Activated T-helper 1 cell treated with anti-CD3 and anti-CD28 coated beads, Interleukin-2, amount 50 U/mL, for 16 hours (primary cell): ENCODE results near the gene TEK.
"Not testable (repeated sequence)": the region's sequence is repeated elsewhere in the genome, so short reads cannot be mapped to it uniquely, and the experiment has no call there.

Experiments used
- DNase-seq, 2 donors: peaks; one replicate each; pipeline ENCODE4 v3.0.0-alpha.2; 2020; ENCODE audit warnings: low read depth in 1 of 2, low spot score in 1 of 2

The TEK gene

DNA sequence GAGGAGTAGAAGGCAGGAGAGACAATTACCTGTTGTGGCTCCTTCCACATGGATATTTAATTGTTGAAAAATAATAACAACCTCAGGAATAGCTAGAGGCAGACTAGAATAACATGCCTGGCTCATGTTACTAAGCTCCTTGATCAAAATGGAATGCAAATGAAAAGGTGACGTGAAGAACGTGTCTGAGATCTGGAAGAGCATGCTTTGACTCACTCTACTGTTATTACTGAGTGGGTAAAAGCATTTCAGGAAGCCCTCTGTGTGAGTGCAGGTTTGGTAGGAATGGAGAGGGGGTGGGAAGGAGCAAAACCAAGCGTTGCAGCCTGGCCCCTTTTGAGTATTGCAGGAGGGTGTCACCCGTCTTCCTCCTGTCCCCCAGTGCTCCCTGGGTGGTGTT lies 103.2 kb downstream of the TEK start:
- no peak for DNase-seq

- DNase-seq, result no peak
Observed at GRCh38 chr9:27212621-27213020, 103.6 kb downstream of the TEK start.

- DNase-seq, result no peak
Observed at GRCh38 chr9:27227192-27227591, 118.2 kb downstream of the TEK start.

- not testable (repeated sequence) for DNase-seq
Observed at GRCh38 chr9:27239648-27240047, 130.6 kb downstream of the TEK start.

- DNase-seq, result no peak
Observed at GRCh38 chr9:27247756-27248155, 138.7 kb downstream of the TEK start.

DNA sequence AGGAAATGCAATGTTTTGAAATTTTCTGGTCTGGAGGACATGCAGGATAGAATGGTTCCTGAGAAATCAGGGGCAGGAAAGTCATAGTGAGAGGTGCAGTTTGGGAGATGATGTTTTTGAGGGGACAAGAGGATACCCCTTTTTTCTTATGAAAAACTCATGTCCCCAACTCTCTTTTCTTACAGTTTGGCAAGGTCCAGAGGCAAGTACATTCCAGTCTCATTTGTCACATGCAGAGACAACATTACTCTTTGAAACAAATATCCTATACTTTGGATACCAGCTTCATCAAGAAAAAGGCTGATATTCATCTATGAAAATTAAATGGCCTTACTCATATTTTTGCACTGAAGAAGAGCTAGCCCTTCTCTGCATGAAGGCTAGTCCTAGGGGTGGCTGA lies 139.7 kb downstream of the TEK start:
- DNase-seq, result no peak

DNA sequence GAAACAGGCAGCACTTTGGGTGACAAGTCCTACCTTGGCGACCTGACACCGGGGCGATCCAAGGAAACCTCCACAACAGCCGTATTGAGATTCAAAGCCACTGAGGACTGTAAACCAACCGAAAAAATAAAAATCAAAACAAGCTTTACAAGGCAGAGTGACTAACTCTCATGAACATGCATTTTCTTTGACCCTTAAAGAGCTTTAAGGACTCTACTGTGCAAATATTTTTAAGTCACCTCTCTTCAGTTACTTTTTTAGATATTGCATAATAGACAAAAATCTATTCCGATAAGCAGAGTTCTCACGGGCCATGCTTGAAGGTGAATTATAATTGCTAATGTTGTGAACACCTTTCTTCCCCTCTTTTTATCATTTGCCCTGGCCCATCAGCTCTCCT lies 149.6 kb downstream of the TEK start:
- DNase-seq, result no peak

DNA sequence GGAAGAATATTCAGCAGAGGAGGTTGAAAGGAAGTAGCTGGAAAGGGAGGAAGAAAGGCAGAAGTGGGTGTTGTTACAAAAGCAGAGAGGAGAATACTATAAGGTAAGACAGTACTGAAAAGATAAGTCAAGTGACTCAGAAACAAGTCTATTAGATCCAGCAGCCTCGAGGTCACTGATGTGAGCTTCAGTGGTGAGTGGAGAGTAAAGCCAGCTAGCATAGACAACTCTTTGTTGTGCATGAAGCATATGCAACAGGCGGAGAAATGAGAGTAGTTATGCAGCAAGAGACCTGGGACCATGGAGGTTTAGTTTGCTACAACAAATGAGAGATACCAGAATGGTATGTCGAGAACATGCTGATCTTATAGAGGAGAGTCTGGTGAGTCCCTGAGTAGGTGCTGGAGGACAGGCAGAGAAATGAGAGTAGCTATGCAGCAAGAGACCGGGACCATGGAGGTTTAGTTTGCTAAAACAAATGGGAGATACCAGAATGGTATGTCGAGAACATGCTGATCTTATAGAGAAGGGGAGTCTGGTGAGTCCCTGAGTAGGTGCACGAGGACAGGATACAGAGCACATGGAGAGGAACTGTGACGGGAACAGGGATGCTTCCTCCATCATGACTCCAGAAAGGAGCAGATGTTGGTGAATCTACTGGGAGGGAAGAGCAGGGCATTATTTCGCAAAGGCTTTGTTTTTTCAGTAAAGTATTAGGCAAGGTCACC lies 151.9 kb downstream of the TEK start:
- DNase-seq, result no peak

GRCh38 chr9:27261517-27262211 lies 152.6 kb downstream of the TEK start:
- no peak for DNase-seq

DNA sequence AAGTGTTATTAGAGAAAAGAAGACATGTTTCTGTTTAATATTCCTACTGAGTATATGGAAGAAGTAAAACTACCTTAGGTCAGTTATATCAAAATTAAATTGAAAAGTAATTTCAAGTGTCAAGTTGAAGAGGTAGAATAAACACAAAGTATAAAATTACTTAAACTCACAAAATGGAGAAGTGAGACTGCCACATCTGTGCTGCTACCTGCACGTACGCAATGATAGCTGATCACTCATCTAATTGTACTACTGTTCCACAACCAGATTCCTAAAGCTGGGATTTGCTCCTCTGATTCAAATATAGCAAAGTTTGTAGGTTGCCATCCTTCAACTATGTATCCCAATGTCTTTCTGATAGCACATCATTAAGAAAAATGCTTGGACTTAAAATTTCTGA lies 163.1 kb downstream of the TEK start:
- DNase-seq, result no peak

- DNase-seq, result no peak
Observed at GRCh38 chr9:27273186-27273585, 164.2 kb downstream of the TEK start.

DNA sequence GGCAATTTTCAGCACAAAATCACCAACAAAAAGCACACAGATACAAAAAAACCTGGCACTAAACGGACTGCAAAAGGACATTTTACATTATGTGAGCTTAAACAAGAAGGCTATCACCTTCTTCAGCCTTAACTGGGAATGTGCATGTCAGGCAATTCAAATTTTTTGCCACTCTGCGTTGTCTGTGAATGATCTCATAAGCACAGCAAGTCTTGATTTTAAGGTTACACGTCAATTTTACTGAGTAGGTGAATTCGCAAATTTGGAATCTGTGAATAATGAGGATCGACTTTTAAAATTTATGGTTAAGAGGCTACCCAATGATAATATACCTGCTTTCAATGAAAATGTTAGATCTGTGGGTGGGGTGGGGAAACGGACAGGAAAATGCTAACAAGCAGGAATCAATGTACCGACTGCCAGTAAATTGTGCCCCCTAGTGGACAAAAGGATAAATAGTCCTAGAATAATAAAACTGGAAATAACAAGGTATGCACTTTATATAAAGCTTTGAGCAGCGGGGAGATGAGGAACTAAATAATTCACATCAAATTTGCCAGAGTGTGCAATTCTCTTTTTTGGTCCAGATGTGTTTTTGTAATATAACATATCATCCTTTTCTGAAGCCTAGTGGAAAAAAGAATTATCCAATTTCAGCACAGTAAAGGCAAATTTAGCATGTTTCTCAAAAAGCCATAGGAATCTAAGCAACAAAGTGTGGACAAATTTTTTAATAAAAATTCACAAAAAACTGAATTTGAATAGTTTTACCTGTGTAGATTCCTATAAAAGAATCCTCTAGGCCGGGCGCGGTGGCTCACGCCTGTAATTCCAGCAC lies 167.4 kb downstream of the TEK start:
- no peak for DNase-seq

GRCh38 chr9:27278374-27278773 lies 169.3 kb downstream of the TEK start:
- DNase-seq, result no peak

DNA sequence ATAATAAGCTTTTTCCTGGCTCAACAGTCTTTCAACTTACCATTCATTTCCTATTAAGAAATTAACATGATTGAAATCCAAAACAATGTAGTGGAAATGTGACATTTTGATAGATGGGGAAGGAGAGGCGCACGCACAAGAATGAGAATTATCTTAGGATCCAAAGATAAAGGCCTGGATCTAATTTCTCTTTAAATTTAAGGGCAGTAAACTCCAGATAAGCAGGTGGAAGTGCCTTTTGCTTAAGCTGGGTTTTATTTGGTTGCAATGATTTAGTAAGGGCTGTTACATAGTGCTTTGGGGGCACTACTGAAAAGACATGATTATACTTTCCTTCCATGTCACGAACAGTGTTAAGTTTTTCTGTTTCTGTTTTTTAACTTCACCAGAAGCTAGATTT lies 170.6 kb downstream of the TEK start:
- DNase-seq, result no peak
